Liver (tissue), 9 donors: ENCODE measurements around the gene BLTP3A. TPM values are rescaled to one million over a fixed set of nuclear protein-coding genes. Genes with fewer than 3 reads are reported as not detected.
A peak's percentile ranks its signal among the peaks of the same experiment; 100 is the strongest.

Experiments
- DNase-seq: peaks from one replicate; pipeline ENCODE4 v3.0.0-alpha.2; 2017; ENCODE audit warnings: low spot score
- H3K27ac ChIP-seq, 2 donors: one replicate each; pipeline ENCODE4 v1.7.0; 2013; ENCODE audit warnings: inconsistent platforms in 2 of 2, low read length in 2 of 2, control low read depth in 1 of 2, low read depth in 1 of 2, mild to moderate bottlenecking in 1 of 2
- H3K27me3 ChIP-seq, 4 donors: one replicate each; pipeline versions ENCODE4 v1.6.1 to v1.7.0; 2013; ENCODE audit warnings: low read length in 3 of 4, inconsistent platforms in 1 of 4, mild to moderate bottlenecking in 1 of 4, moderate library complexity in 1 of 4; ENCODE audit not compliant: control insufficient read depth in 4 of 4, insufficient read depth in 4 of 4
- H3K36me3 ChIP-seq, 4 donors: one replicate each; pipeline versions ENCODE4 v1.6.1 to v1.7.0; 2013; ENCODE audit warnings: low read length in 3 of 4, mild to moderate bottlenecking in 3 of 4, low read depth in 1 of 4, moderate library complexity in 1 of 4; ENCODE audit not compliant: control insufficient read depth in 4 of 4, insufficient read depth in 3 of 4
- H3K4me1 ChIP-seq, 4 donors: one replicate each; pipeline versions ENCODE4 v1.6.1 to v1.7.0; 2013; ENCODE audit warnings: low read length in 3 of 4, mild to moderate bottlenecking in 3 of 4, moderate library complexity in 1 of 4; ENCODE audit not compliant: control insufficient read depth in 4 of 4, insufficient read depth in 4 of 4
- H3K4me3 ChIP-seq, 3 donors: one replicate each; pipeline versions ENCODE4 v1.6.1 to v1.7.0; 2013; ENCODE audit warnings: low read length in 3 of 3, control low read depth in 1 of 3, low read depth in 1 of 3, mild to moderate bottlenecking in 1 of 3
- H3K9ac ChIP-seq, 2 donors: one replicate each; pipeline ENCODE4 v1.7.0; 2013; ENCODE audit warnings: low read length in 2 of 2, mild to moderate bottlenecking in 2 of 2, moderate library complexity in 2 of 2, control low read depth in 1 of 2, low read depth in 1 of 2
- H3K9me3 ChIP-seq, 4 donors: one replicate each; pipeline versions ENCODE4 v1.6.1 to v1.7.0; 2013; ENCODE audit warnings: low read length in 3 of 4; ENCODE audit not compliant: control insufficient read depth in 4 of 4
- ATF3 ChIP-seq: IDR thresholded peaks from 2 replicates; pipeline ENCODE4 v1.6.1; 2016; ENCODE audit warnings: antibody characterized with exemption
- CTCF ChIP-seq: fragments of 150-350 bp; IDR thresholded peaks from 2 replicates; pipeline ENCODE4 v1.5.1; 2017; ENCODE audit warnings: improper control_type of control experiment, low read depth, low read length; ENCODE audit not compliant: missing input control
- EGR1 ChIP-seq, 2 donors: IDR thresholded peaks; 2 replicates each; pipeline ENCODE4 v1.6.1; 2016 to 2018; ENCODE audit warnings: antibody characterized with exemption in 2 of 2, low read depth in 2 of 2
- FOXA1 ChIP-seq: IDR thresholded peaks from 2 replicates; pipeline ENCODE4 v1.6.1; 2016; ENCODE audit warnings: antibody characterized with exemption
- FOXA2 ChIP-seq: IDR thresholded peaks from 2 replicates; pipeline ENCODE4 v1.6.1; 2016; ENCODE audit warnings: antibody characterized with exemption
- GABPA ChIP-seq, 2 donors: IDR thresholded peaks in 1 of 2; conservative IDR thresholded peaks in 1 of 2; 2 replicates each; pipeline ENCODE4 v1.6.1; 2016; ENCODE audit warnings: antibody characterized with exemption in 2 of 2, mild to moderate bottlenecking in 1 of 2, moderate library complexity in 1 of 2
- HNF4A ChIP-seq, 2 donors: conservative IDR thresholded peaks; 2 replicates each; pipeline ENCODE4 v1.6.1; 2016; ENCODE audit warnings: antibody characterized with exemption in 2 of 2, mild to moderate bottlenecking in 2 of 2
- HNF4G ChIP-seq: IDR thresholded peaks from 2 replicates; pipeline ENCODE4 v1.6.1; 2016; ENCODE audit warnings: antibody characterized with exemption
- JUND ChIP-seq, 2 donors: IDR thresholded peaks; 2 replicates each; pipeline ENCODE4 v1.6.1; 2016; ENCODE audit warnings: antibody characterized with exemption in 2 of 2
- MAX ChIP-seq: IDR thresholded peaks from 2 replicates; pipeline ENCODE4 v1.6.1; 2016; ENCODE audit warnings: antibody characterized with exemption
- NR2F2 ChIP-seq: IDR thresholded peaks from 2 replicates; pipeline ENCODE4 v1.6.1; 2016; ENCODE audit warnings: antibody characterized with exemption
- RAD21 ChIP-seq, 2 donors: IDR thresholded peaks; 2 replicates each; pipeline ENCODE4 v1.6.1; 2016; ENCODE audit warnings: antibody characterized with exemption in 2 of 2, mild to moderate bottlenecking in 2 of 2
- RXRA ChIP-seq, 2 donors: IDR thresholded peaks; 2 replicates each; pipeline ENCODE4 v1.6.1; 2017 to 2018; ENCODE audit warnings: antibody characterized with exemption in 2 of 2, mild to moderate bottlenecking in 1 of 2
- SP1 ChIP-seq: IDR thresholded peaks from 2 replicates; pipeline ENCODE4 v1.6.1; 2018; ENCODE audit warnings: antibody characterized with exemption, mild to moderate bottlenecking
- TAF1 ChIP-seq: conservative IDR thresholded peaks from 2 replicates; pipeline ENCODE4 v1.6.1; 2016; ENCODE audit warnings: antibody characterized with exemption, mild to moderate bottlenecking
- YY1 ChIP-seq: IDR thresholded peaks from 2 replicates; pipeline ENCODE4 v1.6.1; 2016; ENCODE audit warnings: antibody characterized with exemption, mild to moderate bottlenecking
- WGBS: extraction: QIAGEN DNeasy Blood & Tissue Kit; methylation state at CpG from one replicate; pipeline ENCODE4 v1.1.7; 2013; 5-methylcytosine and 5-hydroxymethylcytosine counted together
- polyA plus RNA-seq, 2 donors: library from polyadenylated mRNA; stranded (reverse) in 1 of 2; unstranded in 1 of 2; fragments of 200-250 nt in 1 of 2; fragments of >200 nt in 1 of 2; fragmentation: Nextera tagmentation in 1 of 2; extraction: Ambion mirVana in 1 of 2; gene quantifications; one replicate each; pipeline versions ENCODE4 v1.2.1 to v1.2.3, GENCODE V29; 2013 to 2015
- total RNA-seq, 2 donors: library from RNA; depleted of rRNA; stranded (reverse); fragments of >200 nt; gene quantifications; one replicate each; pipeline ENCODE4 v1.2.3, GENCODE V29; 2014
- TF ChIP-seq, protein P1 (sequence below): IDR thresholded peaks from 2 replicates; pipeline ENCODE4 v1.6.1; 2016; ENCODE audit warnings: antibody characterized with exemption, mild to moderate bottlenecking
- TF ChIP-seq, protein P2 (sequence below): IDR thresholded peaks from 2 replicates; pipeline ENCODE4 v1.6.1; 2016; ENCODE audit warnings: antibody characterized with exemption
- donor health status: healthy.
- donor health status: healthy.
- donor health status: healthy.
- donor health status: healthy.
- donor health status: healthy.

The BLTP3A gene
- total and polyA plus RNA-seq, 4 donors: 2.5 to 14.6 (median 7.0) TPM

- DNase-seq: peak; percentile 35
- WGBS: 6% methylated on average over 20 of the region's 20 CpGs
- H3K9ac ChIP-seq: peak overlapping the region; percentile 50 to 84
- no peaks in the 10 kb centered on the region for H3K36me3 ChIP-seq
- H3K4me3 ChIP-seq: peak overlapping the region; percentile 67 to 94 (median 81)
- H3K27ac ChIP-seq: peak overlapping the region; percentile 85 to 88
- peaks cover 3 to 19% (median 12%) of the 10 kb centered on the region in 4 donors for H3K4me1 ChIP-seq
- H3K27me3 ChIP-seq: no peaks in the 10 kb centered on the region
- H3K9me3 ChIP-seq: no peaks in the 10 kb centered on the region
- TF ChIP-seq, protein P1, sequence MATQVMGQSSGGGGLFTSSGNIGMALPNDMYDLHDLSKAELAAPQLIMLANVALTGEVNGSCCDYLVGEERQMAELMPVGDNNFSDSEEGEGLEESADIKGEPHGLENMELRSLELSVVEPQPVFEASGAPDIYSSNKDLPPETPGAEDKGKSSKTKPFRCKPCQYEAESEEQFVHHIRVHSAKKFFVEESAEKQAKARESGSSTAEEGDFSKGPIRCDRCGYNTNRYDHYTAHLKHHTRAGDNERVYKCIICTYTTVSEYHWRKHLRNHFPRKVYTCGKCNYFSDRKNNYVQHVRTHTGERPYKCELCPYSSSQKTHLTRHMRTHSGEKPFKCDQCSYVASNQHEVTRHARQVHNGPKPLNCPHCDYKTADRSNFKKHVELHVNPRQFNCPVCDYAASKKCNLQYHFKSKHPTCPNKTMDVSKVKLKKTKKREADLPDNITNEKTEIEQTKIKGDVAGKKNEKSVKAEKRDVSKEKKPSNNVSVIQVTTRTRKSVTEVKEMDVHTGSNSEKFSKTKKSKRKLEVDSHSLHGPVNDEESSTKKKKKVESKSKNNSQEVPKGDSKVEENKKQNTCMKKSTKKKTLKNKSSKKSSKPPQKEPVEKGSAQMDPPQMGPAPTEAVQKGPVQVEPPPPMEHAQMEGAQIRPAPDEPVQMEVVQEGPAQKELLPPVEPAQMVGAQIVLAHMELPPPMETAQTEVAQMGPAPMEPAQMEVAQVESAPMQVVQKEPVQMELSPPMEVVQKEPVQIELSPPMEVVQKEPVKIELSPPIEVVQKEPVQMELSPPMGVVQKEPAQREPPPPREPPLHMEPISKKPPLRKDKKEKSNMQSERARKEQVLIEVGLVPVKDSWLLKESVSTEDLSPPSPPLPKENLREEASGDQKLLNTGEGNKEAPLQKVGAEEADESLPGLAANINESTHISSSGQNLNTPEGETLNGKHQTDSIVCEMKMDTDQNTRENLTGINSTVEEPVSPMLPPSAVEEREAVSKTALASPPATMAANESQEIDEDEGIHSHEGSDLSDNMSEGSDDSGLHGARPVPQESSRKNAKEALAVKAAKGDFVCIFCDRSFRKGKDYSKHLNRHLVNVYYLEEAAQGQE: peak; percentile 29
- TF ChIP-seq JUND (IDR thresholded peaks at IDR 0.05): peak in 1 of 2 donors; percentile 22
- TF ChIP-seq RAD21 (IDR thresholded peaks at IDR 0.05): peak; percentile 45 to 57
- TF ChIP-seq GABPA (IDR thresholded peaks at IDR 0.05 in 1 of 2, conservative IDR thresholded peaks at IDR 0.05 in 1 of 2): no peak
- peak; percentile 49 for TF ChIP-seq NR2F2
- TF ChIP-seq SP1: peak; percentile 31
- peak; percentile 38 to 59 for TF ChIP-seq RXRA (IDR thresholded peaks at IDR 0.05)
- no peak for TF ChIP-seq FOXA2
- peak; percentile 96 for TF ChIP-seq ATF3
- TF ChIP-seq FOXA1: no peak
- TF ChIP-seq EGR1 (IDR thresholded peaks at IDR 0.05; ENCODE audit: low read depth in 2 of 2): no peak
- TF ChIP-seq YY1: no peak
Observed at GRCh38 chr6:34792605-34793500, 970 bp downstream of the BLTP3A start.

GRCh38 chr6:34793877-34794276, 2.0 kb downstream of the BLTP3A start:
- no peak overlapping the region for H3K4me3 ChIP-seq
- H3K27me3 ChIP-seq: no peaks in the 10 kb centered on the region
- DNase-seq: no peak
- peaks cover 3 to 19% (median 12%) of the 10 kb centered on the region in 4 donors for H3K4me1 ChIP-seq
- WGBS: 97% methylated on average over 6 of the region's 6 CpGs
- H3K36me3 ChIP-seq: no peaks in the 10 kb centered on the region
- no peak overlapping the region for H3K9ac ChIP-seq
- no peak for TF ChIP-seq SP1
- TF ChIP-seq GABPA (IDR thresholded peaks at IDR 0.05 in 1 of 2, conservative IDR thresholded peaks at IDR 0.05 in 1 of 2): no peak
- no peak for TF ChIP-seq FOXA2
- TF ChIP-seq CTCF: no peak
- TF ChIP-seq, protein P1: no peak
- no peak for TF ChIP-seq EGR1 (IDR thresholded peaks at IDR 0.05; ENCODE audit: low read depth in 2 of 2)
- no peak for TF ChIP-seq MAX
- TF ChIP-seq HNF4G: no peak
- no peak for TF ChIP-seq HNF4A (conservative IDR thresholded peaks at IDR 0.05)
- TF ChIP-seq NR2F2: no peak
- TF ChIP-seq JUND (IDR thresholded peaks at IDR 0.05): no peak
- no peak for TF ChIP-seq RXRA (IDR thresholded peaks at IDR 0.05)
- TF ChIP-seq, protein P2, sequence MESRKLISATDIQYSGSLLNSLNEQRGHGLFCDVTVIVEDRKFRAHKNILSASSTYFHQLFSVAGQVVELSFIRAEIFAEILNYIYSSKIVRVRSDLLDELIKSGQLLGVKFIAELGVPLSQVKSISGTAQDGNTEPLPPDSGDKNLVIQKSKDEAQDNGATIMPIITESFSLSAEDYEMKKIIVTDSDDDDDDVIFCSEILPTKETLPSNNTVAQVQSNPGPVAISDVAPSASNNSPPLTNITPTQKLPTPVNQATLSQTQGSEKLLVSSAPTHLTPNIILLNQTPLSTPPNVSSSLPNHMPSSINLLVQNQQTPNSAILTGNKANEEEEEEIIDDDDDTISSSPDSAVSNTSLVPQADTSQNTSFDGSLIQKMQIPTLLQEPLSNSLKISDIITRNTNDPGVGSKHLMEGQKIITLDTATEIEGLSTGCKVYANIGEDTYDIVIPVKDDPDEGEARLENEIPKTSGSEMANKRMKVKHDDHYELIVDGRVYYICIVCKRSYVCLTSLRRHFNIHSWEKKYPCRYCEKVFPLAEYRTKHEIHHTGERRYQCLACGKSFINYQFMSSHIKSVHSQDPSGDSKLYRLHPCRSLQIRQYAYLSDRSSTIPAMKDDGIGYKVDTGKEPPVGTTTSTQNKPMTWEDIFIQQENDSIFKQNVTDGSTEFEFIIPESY: no peak
- TF ChIP-seq FOXA1: no peak
- no peak for TF ChIP-seq TAF1
- no peak for TF ChIP-seq RAD21 (IDR thresholded peaks at IDR 0.05)
- H3K9me3 ChIP-seq: no peaks in the 10 kb centered on the region
- H3K27ac ChIP-seq: peak overlapping the region in 1 of 2 donors; percentile 88
